Transverse colon (tissue), 4 donors: ENCODE results near the gene CRTC1. TPM values are rescaled to one million over a fixed set of nuclear protein-coding genes. Genes with fewer than 3 reads are reported as not detected.

ENCODE experiments used
- DNase-seq: peaks from one replicate; pipeline ENCODE4 v3.0.0-alpha.2; 2019
- H3K27ac ChIP-seq, 4 donors: fragments of 200-600 bp; sonication (generic); 2 replicates each; pipeline ENCODE4 v1.5.1; 2016 to 2018; ENCODE audit warnings: inconsistent platforms in 4 of 4
- H3K27me3 ChIP-seq: fragments of 200-600 bp; sonication (generic); 2 replicates; pipeline ENCODE4 v1.5.1; 2017; ENCODE audit warnings: inconsistent platforms
- H3K36me3 ChIP-seq, 4 donors: fragments of 200-600 bp; sonication (generic); 2 replicates each; pipeline ENCODE4 v1.5.1; 2017 to 2019; ENCODE audit warnings: inconsistent platforms in 4 of 4
- H3K4me1 ChIP-seq, 4 donors: fragments of 200-600 bp; sonication (generic); 2 replicates each; pipeline ENCODE4 v1.5.1; 2017 to 2020; ENCODE audit warnings: inconsistent platforms in 4 of 4
- H3K4me3 ChIP-seq, 4 donors: fragments of 200-600 bp; sonication (generic); 1 replicate in 1 of 4; 2 replicates in 3 of 4; pipeline versions ENCODE4 v1.5.1 to v1.6.1; 2017 to 2019; ENCODE audit warnings: inconsistent platforms in 4 of 4
- H3K9me3 ChIP-seq, 2 donors: fragments of 200-600 bp; sonication (generic); 2 replicates each; pipeline ENCODE4 v1.5.1; 2017 to 2019; ENCODE audit warnings: inconsistent platforms in 2 of 2
- CTCF ChIP-seq, 5 experiments: fragments of 200-600 bp in 3 of 5; fragments of 450-650 bp in 2 of 5; sonication (generic) in 3 of 5; IDR thresholded peaks; 1 replicate in 2 of 5; 2 replicates in 3 of 5; pipeline ENCODE4 v1.5.1; 2016 to 2017; ENCODE audit warnings: antibody characterized with exemption in 5 of 5, inconsistent platforms in 3 of 5, mild to moderate bottlenecking in 2 of 5, moderate library complexity in 1 of 5
- EP300 ChIP-seq: sonication (generic); formaldehyde crosslinking; IDR thresholded peaks from one replicate; pipeline ENCODE4 v1.6.1; 2017; ENCODE audit warnings: antibody characterized with exemption, low read depth
- POLR2A ChIP-seq: fragments of 450-650 bp; IDR thresholded peaks from one replicate; pipeline ENCODE4 v1.6.1; 2016; ENCODE audit warnings: antibody characterized with exemption, mild to moderate bottlenecking, moderate library complexity
- POLR2AphosphoS5 ChIP-seq, 3 donors: sonication (generic); formaldehyde crosslinking; IDR thresholded peaks; one replicate each; pipeline ENCODE4 v1.6.1; 2016; ENCODE audit warnings: antibody characterized with exemption in 3 of 3
- WGBS, 2 donors: methylation state at CpG; one replicate each; pipeline ENCODE4 v1.1.5; 2018; ENCODE audit warnings: low coverage in 1 of 2; 5-methylcytosine and 5-hydroxymethylcytosine counted together
- in situ Hi-C, 4 donors: fragments of 200-750 bp; cut with MboI; loops; one replicate each; pipeline versions ENCODE4 v1.15.0 to v1.15.1; 2017; ENCODE audit warnings: low sequenced_read_pairs in 3 of 4, low pct_ligation_motif_present in 1 of 4, low pct_unique_long_range_greater_than_20kb in 1 of 4
- intact Hi-C: fragments of 100-400 bp; cut with DNase I; formaldehyde crosslinking; loops from one replicate; pipeline ENCODE4 v1.15.1; 2023; ENCODE audit warnings: low total_unique reads
- total RNA-seq, 4 donors: library from RNA; depleted of rRNA; stranded (reverse); fragments of >200 nt; gene quantifications; one replicate each; pipeline ENCODE4 v1.1.0, GENCODE V29; 2016

The CRTC1 gene
- total RNA-seq, 4 donors from 2014 or later: 6.2 to 17.6 (median 7.7) TPM

DNA sequence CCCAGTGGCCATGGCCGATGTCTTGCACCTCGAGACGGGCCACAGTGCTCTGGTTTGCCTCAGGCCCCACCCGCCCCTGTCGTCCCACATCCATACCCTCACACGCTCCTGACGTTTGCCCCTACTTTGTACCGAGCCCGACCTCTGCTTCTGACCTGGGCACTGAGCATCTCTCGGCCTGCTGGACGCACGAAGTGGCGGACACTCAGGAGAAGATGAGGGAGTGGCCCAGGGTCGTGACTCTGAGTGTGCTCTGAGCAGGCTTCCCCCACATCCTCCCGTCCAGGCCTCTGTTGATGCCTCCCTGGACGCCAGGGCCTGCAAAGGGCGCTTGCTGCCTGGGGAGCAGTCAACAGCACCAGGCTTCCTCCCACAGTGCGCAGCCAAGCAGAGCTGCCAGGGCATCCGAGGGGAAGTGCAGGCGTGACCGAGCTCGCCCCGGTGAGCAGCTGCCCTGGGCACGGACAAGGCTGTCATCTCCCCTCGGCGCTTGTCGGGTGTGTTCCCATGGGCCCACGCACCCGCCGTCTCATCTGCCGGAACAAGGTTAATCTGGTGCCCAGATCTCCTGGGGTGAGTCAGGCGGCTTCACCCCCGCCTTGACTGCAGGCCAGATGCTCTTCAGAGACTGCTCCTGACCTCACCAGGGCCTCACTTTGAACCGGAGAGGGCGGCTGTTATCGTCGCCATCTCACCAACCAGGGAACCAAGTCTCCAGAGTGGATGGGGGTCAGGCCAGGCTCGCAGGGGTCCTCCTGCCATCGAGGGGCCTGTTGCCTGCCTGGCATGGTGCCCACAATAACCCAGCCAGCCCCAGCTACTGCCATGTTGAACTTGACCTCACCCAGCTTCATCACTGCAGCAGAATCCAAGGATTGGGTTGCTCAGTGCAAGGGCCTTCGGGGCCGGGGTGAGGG is 80.5 kb downstream of the CRTC1 start:
- no peak overlapping the region for H3K4me3 ChIP-seq
- intact Hi-C loops: no loop called here
- TF ChIP-seq EP300 (no peak), CTCF (IDR thresholded peaks at IDR 0.05) (no peak), POLR2A (no peak), POLR2AphosphoS5 (IDR thresholded peaks at IDR 0.05) (no peak)
- in situ Hi-C loops: no loop called here
- H3K4me1 ChIP-seq: peaks cover 13 to 18% (median 17%) of the 10 kb centered on the region in 4 donors
- H3K9me3 ChIP-seq: no peaks in the 10 kb centered on the region
- H3K36me3 ChIP-seq: no peaks in the 10 kb centered on the region
- no peaks in the 10 kb centered on the region for H3K27me3 ChIP-seq
- no peak overlapping the region for H3K27ac ChIP-seq
- no peak for DNase-seq
- 83 to 90% methylated on average over 6 to 30 of the region's 41 CpGs for WGBS, 2 donors

GRCh38 chr19:18764591-18765051 is 81.1 kb downstream of the CRTC1 start:
- H3K27ac ChIP-seq: no peak overlapping the region
- no peak overlapping the region for H3K4me3 ChIP-seq
- intact Hi-C loops: no loop called here
- H3K36me3 ChIP-seq: no peaks in the 10 kb centered on the region
- peaks cover 13 to 18% (median 17%) of the 10 kb centered on the region in 4 donors for H3K4me1 ChIP-seq
- TF ChIP-seq POLR2A: no peak
- no peak for TF ChIP-seq EP300
- TF ChIP-seq CTCF (IDR thresholded peaks at IDR 0.05): no peak
- no peak for TF ChIP-seq POLR2AphosphoS5 (IDR thresholded peaks at IDR 0.05)
- 56% methylated on average over 4 of the region's 4 CpGs; no CpG with 5 or more reads in 1 of the 2 donors for WGBS, 2 donors
- DNase-seq: no peak
- no peaks in the 10 kb centered on the region for H3K27me3 ChIP-seq
- in situ Hi-C loops: no loop called here
- H3K9me3 ChIP-seq: no peaks in the 10 kb centered on the region

DNA sequence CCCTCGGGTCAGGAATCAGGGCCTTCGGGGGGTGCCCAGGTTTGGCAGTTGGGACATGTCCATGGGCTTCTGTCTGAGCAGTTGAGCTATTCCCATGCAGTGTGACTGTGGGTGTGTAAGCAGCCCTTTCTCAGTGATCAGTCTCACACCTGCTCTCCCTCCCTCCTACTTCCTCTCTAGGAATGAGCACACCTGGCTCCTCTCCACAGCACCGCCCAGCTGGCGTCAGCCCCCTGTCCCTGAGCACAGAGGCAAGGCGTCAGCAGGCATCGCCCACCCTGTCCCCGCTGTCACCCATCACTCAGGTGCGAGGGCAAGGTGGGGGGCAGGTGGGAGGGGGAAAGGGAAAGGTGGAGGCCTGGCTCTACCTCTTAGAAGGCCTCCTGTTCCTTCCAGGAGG is 81.7 kb downstream of the CRTC1 start:
- Histone ChIP-seq H3K4me3 (no peak overlapping the region), H3K4me1 (peaks cover 13 to 18% (median 17%) of the 10 kb centered on the region in 4 donors), H3K9me3 (no peaks in the 10 kb centered on the region), H3K27me3 (no peaks in the 10 kb centered on the region), H3K27ac (no peak overlapping the region), H3K36me3 (no peaks in the 10 kb centered on the region)
- in situ Hi-C loops: no loop called here
- 41 to 60% methylated on average over 1 to 8 of the region's 8 CpGs for WGBS, 2 donors
- peak; percentile 33 for DNase-seq
- TF ChIP-seq EP300 (no peak), POLR2AphosphoS5 (IDR thresholded peaks at IDR 0.05) (no peak), CTCF (IDR thresholded peaks at IDR 0.05) (no peak), POLR2A (no peak)
- intact Hi-C loops: no loop called here

GRCh38 chr19:18768046-18768771 is 84.7 kb downstream of the CRTC1 start:
- Histone ChIP-seq H3K36me3 (no peaks in the 10 kb centered on the region), H3K27ac (no peak overlapping the region), H3K27me3 (no peaks in the 10 kb centered on the region), H3K9me3 (no peaks in the 10 kb centered on the region), H3K4me1 (peaks cover 0 to under 1% (median 0%) of the 10 kb centered on the region in 4 donors), H3K4me3 (no peak overlapping the region)
- 79% methylated on average over 15 of the region's 30 CpGs; no CpG with 5 or more reads in 1 of the 2 donors for WGBS, 2 donors
- in situ Hi-C loops (no loop called here), intact Hi-C loops (no loop called here)
- DNase-seq: no peak
- TF ChIP-seq POLR2A (no peak), CTCF (IDR thresholded peaks at IDR 0.05) (no peak), POLR2AphosphoS5 (IDR thresholded peaks at IDR 0.05) (no peak), EP300 (no peak)
